Caco-2 (cell line): ENCODE results near the gene FBN3. TPM values are rescaled to one million over a fixed set of nuclear protein-coding genes. Genes with fewer than 3 reads are reported as not detected.

Source experiments
- BruUV-seq: library from RNA; stranded (reverse); fragments of 400-500 nt; replicated peaks from 2 replicates; lab custom pipeline; 2021; lab: Mats Ljungman, UMichigan
- CTCF ChIA-PET: fragments of 300-600 bp; sonication (Branson Sonifier 250); formaldehyde crosslinking; loops from one replicate; lab custom pipeline; 2022; ENCODE audit warnings: antibody characterized with exemption; lab: Charles Lee
- POLR2A ChIA-PET: fragments of 300-600 bp; sonication (Branson Sonifier 250); formaldehyde crosslinking; loops from one replicate; lab custom pipeline; 2022; ENCODE audit warnings: antibody characterized with exemption; lab: Charles Lee
- DNase-seq, 2 experiments: peaks; one replicate each; pipeline versions ENCODE4 v3.0.0 to v3.0.0-alpha.2; 2020 to 2022
- H3K27me3 ChIP-seq: replicated peaks from 2 replicates; pipeline ENCODE4 v1.6.0; 2011; ENCODE audit warnings: low read length; ENCODE audit not compliant: control insufficient read depth, insufficient read depth
- H3K36me3 ChIP-seq: 2 replicates; pipeline ENCODE4 v1.5.1; 2011; ENCODE audit warnings: low read length; ENCODE audit not compliant: control insufficient read depth, insufficient read depth
- H3K4me1 ChIP-seq: fragments of 250-450 bp; sonication (Bioruptor Pico); 2 replicates; pipeline ENCODE4 v1.5.1; 2020; ENCODE audit warnings: mild to moderate bottlenecking
- H3K4me3 ChIP-seq: 2 replicates; pipeline ENCODE4 v1.5.1; 2011; ENCODE audit warnings: low read depth, mild to moderate bottlenecking, control low read depth, low read length
- H3K9me3 ChIP-seq: fragments of 250-450 bp; sonication (Bioruptor Pico); 2 replicates; pipeline ENCODE4 v1.5.1; 2020; ENCODE audit warnings: mild to moderate bottlenecking, moderate library complexity
- H3K27ac Mint-ChIP-seq: one replicate; pipeline ENCODE4 v1.8.0; 2022; ENCODE audit warnings: mixed read lengths; ENCODE audit not compliant: unreplicated experiment
- H3K27me3 Mint-ChIP-seq: one replicate; pipeline ENCODE4 v1.8.0; 2022; ENCODE audit warnings: mixed read lengths; ENCODE audit not compliant: insufficient read depth, unreplicated experiment
- H3K36me3 Mint-ChIP-seq: one replicate; pipeline ENCODE4 v1.8.0; 2022; ENCODE audit warnings: mild to moderate bottlenecking, mixed read lengths; ENCODE audit not compliant: insufficient read depth, unreplicated experiment
- H3K4me1 Mint-ChIP-seq: one replicate; pipeline ENCODE4 v1.8.0; 2022; ENCODE audit warnings: low read depth, mixed read lengths; ENCODE audit not compliant: unreplicated experiment
- H3K4me3 Mint-ChIP-seq: one replicate; pipeline ENCODE4 v1.8.0; 2022; ENCODE audit warnings: mild to moderate bottlenecking, moderate library complexity, mixed read lengths; ENCODE audit not compliant: unreplicated experiment
- H3K9me3 Mint-ChIP-seq: one replicate; pipeline ENCODE4 v1.8.0; 2022; ENCODE audit warnings: mixed read lengths; ENCODE audit not compliant: unreplicated experiment
- CTCF ChIP-seq, 2 experiments: fragments of 200-600 bp in 1 of 2; IDR thresholded peaks; 1 replicate in 1 of 2; 2 replicates in 1 of 2; pipeline versions ENCODE4 v1.5.1 to v1.8.0; 2011 to 2022; ENCODE audit warnings: antibody characterized with exemption in 1 of 2, control low read depth in 1 of 2, inconsistent platforms in 1 of 2, low read depth in 1 of 2, low read length in 1 of 2, mild to moderate bottlenecking in 1 of 2, moderate library complexity in 1 of 2; ENCODE audit not compliant: insufficient read depth in 1 of 2, severe bottlenecking in 1 of 2, unreplicated experiment in 1 of 2
- intact Hi-C: fragments of 100-400 bp; cut with micrococcal nuclease; formaldehyde crosslinking; loops from one replicate; pipeline ENCODE4 v1.10.0; 2022; ENCODE audit not compliant: unreplicated experiment
- total RNA-seq: library from RNA; stranded (reverse); gene quantifications from 2 replicates; pipeline ENCODE4 v1.2.3, GENCODE V29; 2022

Gene FBN3
- total RNA-seq, 1 experiment from 2014 or later = 16.4 TPM

DNA sequence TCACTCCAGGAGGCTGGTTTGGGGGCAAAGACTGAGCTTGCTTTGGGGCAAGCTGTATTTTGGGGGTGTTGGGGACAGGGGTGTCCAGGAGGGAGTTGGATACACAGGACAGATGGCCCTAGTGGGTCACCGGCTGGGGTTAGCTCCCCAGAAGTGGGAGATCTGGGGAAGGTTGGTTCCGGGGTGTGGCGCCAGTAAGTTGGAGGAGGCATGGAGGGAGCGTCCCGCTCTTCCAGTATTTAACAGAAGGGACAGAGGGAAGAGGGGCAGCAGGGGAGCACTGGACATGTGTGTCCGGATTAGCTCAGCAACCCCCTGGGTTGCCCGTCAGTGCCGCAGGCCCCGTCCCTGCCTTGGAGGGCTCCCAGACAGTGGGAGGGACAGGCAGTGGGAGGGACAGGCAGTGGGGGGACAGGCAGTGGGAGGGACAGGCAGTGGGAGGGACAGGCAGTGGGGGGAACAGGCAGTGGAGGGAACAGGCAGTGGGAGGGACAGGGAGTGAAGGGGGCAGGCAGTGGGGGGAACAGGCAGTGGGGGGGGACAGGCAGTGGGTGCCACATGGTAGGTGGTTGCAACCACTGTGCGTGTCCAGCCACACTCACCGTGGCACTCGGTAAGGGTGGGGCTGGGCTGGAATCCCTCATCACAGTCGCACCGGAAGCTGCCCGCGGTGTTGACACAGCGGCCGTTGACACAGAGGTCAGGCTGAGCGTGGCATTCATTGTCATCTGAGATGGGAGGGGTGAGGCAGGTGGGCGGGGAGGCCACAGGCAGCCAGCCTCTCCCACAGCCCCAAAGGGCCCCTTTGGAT lies 63.6 kb downstream of the FBN3 start:
- Mint-ChIP-seq H3K36me3 (no peaks in the 10 kb centered on the region), H3K4me3 (no peak overlapping the region), H3K27ac (peak overlapping the region; percentile 14), H3K9me3 (no peaks in the 10 kb centered on the region), H3K4me1 (peaks cover 14% of the 10 kb centered on the region), H3K27me3 (no peaks in the 10 kb centered on the region)
- no peaks in the 10 kb centered on the region for H3K27me3 ChIP-seq
- H3K4me1 ChIP-seq = peaks cover 21% of the 10 kb centered on the region
- DNase-seq = peak; percentile 60 to 83
- TF ChIP-seq CTCF (IDR thresholded peaks at IDR 0.05; ENCODE audit: insufficient read depth in 1 of 2, low read depth in 1 of 2, low read length in 1 of 2, severe bottlenecking in 1 of 2, unreplicated experiment in 1 of 2) = no peak
- intact Hi-C loops = no loop called here
- CTCF ChIA-PET = interaction anchor here (0.6 kb wide), 1 partner anchor 178 kb away, joined by 4 read pairs; no protein-coding TSS in a partner anchor
- POLR2A ChIA-PET = interaction anchor here (0.6 kb wide), 1 partner anchor 12 kb away, joined by 3 read pairs; no protein-coding TSS in a partner anchor
- no peaks in the 10 kb centered on the region; the same call in 1 of the 2 replicates for H3K9me3 ChIP-seq
- no TSS peak for BruUV-seq
- no peaks in the 10 kb centered on the region; the same call in 1 of the 2 replicates for H3K36me3 ChIP-seq
- H3K4me3 ChIP-seq = no peak overlapping the region

DNA sequence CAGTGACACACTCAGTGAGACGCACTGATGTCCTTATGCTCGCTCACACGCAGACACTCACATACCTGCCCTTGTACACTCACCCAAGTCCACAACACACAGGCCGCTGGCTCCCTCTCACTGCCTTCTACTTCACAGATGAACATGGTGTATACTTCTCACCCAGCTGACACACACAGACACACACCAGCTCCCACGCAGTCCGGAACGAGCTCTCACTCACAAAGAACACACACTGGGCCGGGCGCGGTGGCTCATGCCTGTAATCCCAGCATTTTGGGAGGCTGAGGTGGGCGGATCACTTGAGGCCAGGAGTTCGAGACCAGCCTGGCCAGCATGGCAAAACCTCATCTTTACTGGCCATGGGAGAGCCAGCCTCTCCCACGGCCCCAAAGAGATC lies 65.2 kb downstream of the FBN3 start:
- intact Hi-C loops = no loop called here
- Histone ChIP-seq H3K27me3 (no peaks in the 10 kb centered on the region), H3K36me3 (no peaks in the 10 kb centered on the region; the same call in 1 of the 2 replicates), H3K4me3 (no peak overlapping the region), H3K9me3 (no peaks in the 10 kb centered on the region; the same call in 1 of the 2 replicates), H3K4me1 (peaks cover 21% of the 10 kb centered on the region)
- Mint-ChIP-seq H3K36me3 (no peaks in the 10 kb centered on the region), H3K4me1 (peaks cover 14% of the 10 kb centered on the region), H3K27me3 (no peaks in the 10 kb centered on the region), H3K27ac (peak overlapping the region; percentile 26), H3K9me3 (no peaks in the 10 kb centered on the region), H3K4me3 (no peak overlapping the region)
- CTCF ChIA-PET = no interaction called here
- POLR2A ChIA-PET = no interaction called here
- DNase-seq = no peak
- no TSS peak for BruUV-seq
- no peak for TF ChIP-seq CTCF (IDR thresholded peaks at IDR 0.05; ENCODE audit: insufficient read depth in 1 of 2, low read depth in 1 of 2, low read length in 1 of 2, severe bottlenecking in 1 of 2, unreplicated experiment in 1 of 2)

- intact Hi-C loops = no loop called here
- H3K4me1 Mint-ChIP-seq = peaks cover 14% of the 10 kb centered on the region
- no peaks in the 10 kb centered on the region for H3K27me3 Mint-ChIP-seq
- no peaks in the 10 kb centered on the region for H3K27me3 ChIP-seq
- H3K4me3 ChIP-seq = no peak overlapping the region
- no TSS peak for BruUV-seq
- peaks cover 21% of the 10 kb centered on the region for H3K4me1 ChIP-seq
- no peaks in the 10 kb centered on the region for H3K9me3 Mint-ChIP-seq
- H3K36me3 ChIP-seq = no peaks in the 10 kb centered on the region
- no peak for TF ChIP-seq CTCF (IDR thresholded peaks at IDR 0.05; ENCODE audit: insufficient read depth in 1 of 2, low read depth in 1 of 2, low read length in 1 of 2, severe bottlenecking in 1 of 2, unreplicated experiment in 1 of 2)
- no peak for DNase-seq
- CTCF ChIA-PET = no interaction called here
- no peaks in the 10 kb centered on the region for H3K36me3 Mint-ChIP-seq
- peak overlapping the region; percentile 77 for H3K27ac Mint-ChIP-seq
- POLR2A ChIA-PET = no interaction called here
- no peaks in the 10 kb centered on the region; the same call in 1 of the 2 replicates for H3K9me3 ChIP-seq
- no peak overlapping the region for H3K4me3 Mint-ChIP-seq
These were observed 66.3 kb downstream of the FBN3 start for GRCh38 chr19:8083141-8083540.
